Mononuclear cell (primary cell): ENCODE results near the gene BANK1. TPM values are rescaled to one million over a fixed set of nuclear protein-coding genes. Genes with fewer than 3 reads are reported as not detected.

Experiments used
- H3K27me3 ChIP-seq: 2 replicates; pipeline ENCODE4 v1.6.0; 2011; ENCODE audit warnings: low read length, control low read depth; ENCODE audit not compliant: insufficient read depth
- H3K4me1 ChIP-seq: 2 replicates; pipeline ENCODE4 v1.5.1; 2011; ENCODE audit warnings: mild to moderate bottlenecking, low read length, control low read depth; ENCODE audit not compliant: insufficient read depth
- H3K4me3 ChIP-seq: 2 replicates; pipeline ENCODE4 v1.5.1; 2011; ENCODE audit warnings: mild to moderate bottlenecking, low read length, moderate library complexity
- H3K9me3 ChIP-seq: 2 replicates; pipeline ENCODE4 v1.5.1; 2011; ENCODE audit warnings: low read depth, mild to moderate bottlenecking, control low read depth, low read length
- total RNA-seq: library from RNA; depleted of rRNA; stranded (reverse); fragments of >200 nt; gene quantifications from one replicate; pipeline ENCODE4 v1.2.3, GENCODE V29; 2012

BANK1 gene
- total RNA-seq, 1 donor: 31.7 TPM

DNA sequence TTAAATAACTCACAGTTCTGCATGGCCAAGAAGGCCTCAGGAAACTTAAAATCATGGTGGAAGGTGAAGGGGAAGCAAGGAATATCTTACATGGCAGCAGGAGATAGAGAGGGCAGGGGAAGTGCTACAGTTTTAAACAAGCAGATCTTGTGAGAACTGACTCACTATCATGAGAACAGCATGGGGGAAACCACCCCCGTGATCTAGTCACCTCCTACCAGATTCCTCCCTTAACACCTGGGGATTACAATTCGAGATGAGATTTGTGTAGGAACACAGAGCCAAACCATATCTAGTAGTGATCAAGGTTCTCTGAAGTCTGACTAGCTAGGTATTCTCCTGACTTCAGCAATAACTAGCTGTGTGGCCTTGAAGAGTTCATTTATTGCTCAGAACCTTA lies 56.0 kb downstream of the BANK1 start:
- H3K9me3 ChIP-seq: no peaks in the 10 kb centered on the region
- H3K4me1 ChIP-seq: no peaks in the 10 kb centered on the region
- no peaks in the 10 kb centered on the region for H3K27me3 ChIP-seq
- no peak overlapping the region for H3K4me3 ChIP-seq

DNA sequence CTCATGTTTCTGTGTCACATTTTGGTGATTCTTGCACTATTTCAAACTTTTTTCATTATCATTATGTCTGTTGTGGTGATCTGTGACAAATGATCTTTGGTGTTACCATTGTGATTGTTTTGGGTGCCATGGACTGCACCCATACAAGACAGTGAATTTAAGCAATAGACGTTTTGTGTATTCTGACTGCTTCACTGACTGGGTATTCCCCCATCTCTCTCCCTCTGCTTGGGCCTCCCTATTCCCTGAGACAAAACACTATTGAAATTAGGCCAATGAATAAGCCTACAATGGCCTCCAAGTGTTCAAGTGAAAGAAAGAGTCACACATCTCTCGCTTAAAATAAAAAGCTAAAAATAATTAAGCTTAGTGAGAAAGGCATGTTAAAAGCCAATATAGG lies 60.2 kb downstream of the BANK1 start:
- Histone ChIP-seq H3K9me3 (no peaks in the 10 kb centered on the region), H3K27me3 (no peaks in the 10 kb centered on the region), H3K4me3 (no peak overlapping the region), H3K4me1 (peaks cover 6% of the 10 kb centered on the region)

DNA sequence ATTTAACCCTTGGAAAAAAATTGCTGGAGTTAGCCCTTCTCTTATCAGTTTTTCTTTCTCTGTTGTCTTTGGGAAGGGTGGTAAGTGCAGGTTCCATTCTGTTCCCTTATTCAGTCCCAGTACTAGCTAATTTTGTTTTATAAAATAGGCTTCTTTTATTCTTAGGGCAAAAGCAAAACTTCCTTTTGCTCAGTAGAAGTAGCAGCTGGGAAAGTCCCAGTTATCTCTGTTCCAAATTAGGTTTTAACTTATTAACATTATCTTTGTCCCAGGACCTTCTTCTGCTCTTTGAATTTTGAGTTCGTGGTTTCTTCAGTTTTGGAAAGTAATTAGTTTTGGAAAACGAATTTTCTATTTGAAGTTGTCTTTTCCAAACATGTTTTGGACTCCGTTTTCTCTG lies 61.1 kb downstream of the BANK1 start:
- Histone ChIP-seq H3K9me3 (no peaks in the 10 kb centered on the region), H3K4me1 (peaks cover 6% of the 10 kb centered on the region), H3K27me3 (no peaks in the 10 kb centered on the region), H3K4me3 (no peak overlapping the region)

DNA sequence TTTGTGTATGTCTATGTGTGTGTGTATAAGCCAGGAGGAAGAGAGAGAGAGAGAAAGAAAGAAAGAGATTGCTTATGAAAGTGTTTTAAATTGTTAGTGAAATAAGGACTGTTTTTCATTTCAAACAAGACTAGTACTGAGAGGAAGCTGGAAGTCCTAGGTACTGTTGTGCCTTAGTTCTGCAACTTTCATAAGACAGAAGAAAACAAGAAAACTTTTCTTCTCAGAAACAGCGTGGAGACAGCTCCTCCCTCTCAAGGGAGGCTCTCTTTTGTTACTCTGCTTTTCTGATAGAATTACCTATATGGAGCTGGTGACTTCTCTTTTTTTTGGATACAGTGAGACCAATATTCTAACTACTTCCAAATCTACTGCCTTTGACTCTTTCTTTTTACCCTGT lies 62.5 kb downstream of the BANK1 start:
- Histone ChIP-seq H3K4me3 (no peak overlapping the region), H3K9me3 (no peaks in the 10 kb centered on the region), H3K27me3 (no peaks in the 10 kb centered on the region), H3K4me1 (peaks cover 6% of the 10 kb centered on the region)

DNA sequence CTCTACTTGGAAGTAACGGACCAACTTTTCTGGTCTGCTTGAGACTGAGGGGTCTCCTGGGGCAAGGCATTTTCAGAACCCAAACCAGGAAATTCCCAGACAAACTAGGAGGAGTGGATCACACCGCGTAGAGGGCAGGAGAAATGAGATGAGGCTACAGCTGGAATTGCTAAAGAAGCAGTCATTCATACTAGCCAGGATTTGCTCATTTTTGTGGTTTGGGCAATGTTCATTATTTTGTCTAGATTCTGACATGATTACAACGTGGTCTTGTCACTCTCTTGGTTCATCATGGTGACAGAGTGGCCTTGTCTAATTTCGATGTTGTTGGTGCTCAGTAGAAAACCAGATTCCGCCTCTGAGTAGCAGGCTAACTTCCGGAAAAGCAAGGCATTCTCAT lies 63.2 kb downstream of the BANK1 start:
- no peaks in the 10 kb centered on the region for H3K9me3 ChIP-seq
- no peak overlapping the region for H3K4me3 ChIP-seq
- H3K27me3 ChIP-seq: no peaks in the 10 kb centered on the region
- peaks cover 6% of the 10 kb centered on the region for H3K4me1 ChIP-seq

DNA sequence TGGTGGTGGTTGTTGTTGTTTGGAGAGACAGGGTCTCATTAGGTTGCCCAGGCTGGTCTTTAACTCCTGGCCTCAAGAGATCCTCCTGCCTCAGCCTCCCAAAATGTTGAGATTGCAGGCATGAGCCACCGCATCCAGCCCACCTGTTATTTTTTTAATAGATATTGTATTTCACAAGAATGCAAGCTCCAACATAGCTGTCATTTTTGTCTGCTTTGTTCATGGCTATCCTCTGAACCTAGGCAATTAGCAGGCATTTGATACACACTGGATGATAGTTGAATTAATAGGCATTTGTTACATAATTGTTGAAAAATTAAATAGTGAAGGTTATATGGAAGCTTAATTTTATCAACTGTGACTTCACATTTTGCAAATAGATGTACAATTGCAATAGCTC lies 64.7 kb downstream of the BANK1 start:
- Histone ChIP-seq H3K4me1 (peaks cover 6% of the 10 kb centered on the region), H3K9me3 (no peaks in the 10 kb centered on the region), H3K4me3 (no peak overlapping the region), H3K27me3 (no peaks in the 10 kb centered on the region)

DNA sequence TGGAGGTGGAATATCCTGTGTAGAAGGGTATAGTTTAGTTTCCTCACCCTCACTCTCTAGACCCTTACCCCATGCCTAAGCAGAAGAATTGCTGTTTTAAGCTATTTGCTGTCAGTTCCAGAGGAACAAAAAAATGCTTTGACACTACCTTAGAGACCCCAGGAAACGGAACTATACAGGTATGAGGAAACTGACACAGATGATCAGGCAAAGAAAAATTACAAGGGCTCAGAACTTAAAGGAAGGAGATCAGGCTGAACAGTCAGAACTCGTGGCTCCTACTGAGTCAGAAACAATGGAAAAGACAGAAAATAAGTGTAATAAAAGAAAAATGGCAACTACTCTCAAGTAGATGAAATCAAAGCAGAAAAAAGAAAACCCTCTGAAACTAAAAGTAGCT lies 65.6 kb downstream of the BANK1 start:
- no peaks in the 10 kb centered on the region for H3K9me3 ChIP-seq
- peaks cover 6% of the 10 kb centered on the region for H3K4me1 ChIP-seq
- no peaks in the 10 kb centered on the region for H3K27me3 ChIP-seq
- no peak overlapping the region for H3K4me3 ChIP-seq

DNA sequence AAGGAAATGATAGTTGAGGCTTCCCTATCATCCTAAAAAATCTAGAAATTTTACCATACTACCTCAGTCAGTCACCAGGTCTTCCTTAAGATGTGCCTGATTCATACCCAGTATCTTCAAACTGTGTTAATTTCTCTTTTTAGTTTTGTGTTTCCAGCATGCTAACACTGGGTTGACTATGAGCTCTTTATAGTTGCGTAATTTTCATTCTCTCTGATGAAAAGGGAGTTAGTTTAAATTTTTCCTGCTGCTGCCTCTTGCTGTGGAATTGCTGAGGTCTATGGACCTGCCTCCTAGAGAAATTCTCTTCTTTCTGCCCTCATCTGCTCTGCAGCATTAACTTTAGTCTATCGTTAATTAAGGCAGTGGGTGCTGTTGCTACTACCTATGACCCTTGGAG lies 66.6 kb downstream of the BANK1 start:
- H3K4me1 ChIP-seq: peaks cover 6% of the 10 kb centered on the region
- no peaks in the 10 kb centered on the region for H3K27me3 ChIP-seq
- no peaks in the 10 kb centered on the region for H3K9me3 ChIP-seq
- no peak overlapping the region for H3K4me3 ChIP-seq

DNA sequence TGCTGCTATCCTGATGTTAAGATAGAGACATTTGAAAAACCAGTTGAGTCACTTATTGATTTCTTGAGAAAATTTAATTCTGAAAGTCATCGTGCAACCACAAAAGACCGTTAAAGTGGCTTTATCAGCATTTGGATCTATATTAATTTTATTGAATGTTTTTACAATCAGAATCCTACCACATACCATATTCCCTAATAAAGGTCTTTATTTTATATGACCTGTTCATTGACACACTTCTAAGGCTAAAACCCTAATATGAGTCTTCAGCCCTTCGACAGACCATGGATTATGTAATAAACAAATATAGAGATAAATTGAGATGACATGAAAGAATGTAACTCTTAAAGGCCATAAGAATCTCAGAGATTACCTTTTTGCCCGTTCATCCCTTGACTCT lies 68.1 kb downstream of the BANK1 start:
- Histone ChIP-seq H3K4me1 (peaks cover 3% of the 10 kb centered on the region), H3K9me3 (no peaks in the 10 kb centered on the region), H3K4me3 (no peak overlapping the region), H3K27me3 (no peaks in the 10 kb centered on the region)

DNA sequence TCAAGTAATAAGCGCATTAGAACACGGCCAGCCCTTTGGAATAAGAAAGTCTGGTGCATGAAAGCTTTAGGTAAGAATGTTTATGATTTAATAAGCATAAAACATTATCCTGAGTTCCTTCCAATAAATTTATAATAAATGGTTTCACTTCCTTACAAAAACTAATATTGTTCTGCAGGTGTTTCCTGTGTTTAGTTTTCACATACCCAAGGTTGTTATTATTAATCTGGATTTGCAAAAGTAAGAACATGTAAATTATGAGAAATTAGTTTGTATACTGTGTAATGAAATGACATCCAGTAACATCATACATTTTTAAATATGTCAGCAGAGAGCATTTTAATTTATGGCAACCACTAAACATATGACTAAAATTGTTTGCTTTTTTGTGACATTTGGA lies 72.1 kb downstream of the BANK1 start:
- Histone ChIP-seq H3K27me3 (no peaks in the 10 kb centered on the region), H3K4me1 (no peaks in the 10 kb centered on the region), H3K4me3 (no peak overlapping the region), H3K9me3 (no peaks in the 10 kb centered on the region)

DNA sequence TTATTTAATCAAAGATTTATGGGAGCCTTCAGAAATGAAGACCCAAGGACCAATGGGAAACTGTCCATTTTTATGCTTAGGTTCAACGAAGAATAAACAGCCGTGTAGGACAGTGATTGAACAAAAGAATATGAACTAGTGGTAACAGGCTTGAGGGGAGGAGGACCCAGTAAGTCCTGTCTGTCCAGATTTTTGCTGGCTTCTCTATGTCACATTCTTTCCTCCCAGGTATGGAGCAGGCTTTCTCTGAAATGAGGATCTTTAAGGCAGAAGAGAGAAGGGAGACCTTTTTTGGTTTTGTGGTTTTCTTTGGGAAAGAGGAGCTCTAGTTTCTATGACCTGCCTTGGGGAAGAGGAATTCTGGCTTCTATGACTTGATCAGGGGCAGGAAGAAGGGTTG lies 74.1 kb downstream of the BANK1 start:
- no peak overlapping the region for H3K4me3 ChIP-seq
- H3K27me3 ChIP-seq: no peaks in the 10 kb centered on the region
- H3K9me3 ChIP-seq: no peaks in the 10 kb centered on the region
- no peaks in the 10 kb centered on the region for H3K4me1 ChIP-seq

DNA sequence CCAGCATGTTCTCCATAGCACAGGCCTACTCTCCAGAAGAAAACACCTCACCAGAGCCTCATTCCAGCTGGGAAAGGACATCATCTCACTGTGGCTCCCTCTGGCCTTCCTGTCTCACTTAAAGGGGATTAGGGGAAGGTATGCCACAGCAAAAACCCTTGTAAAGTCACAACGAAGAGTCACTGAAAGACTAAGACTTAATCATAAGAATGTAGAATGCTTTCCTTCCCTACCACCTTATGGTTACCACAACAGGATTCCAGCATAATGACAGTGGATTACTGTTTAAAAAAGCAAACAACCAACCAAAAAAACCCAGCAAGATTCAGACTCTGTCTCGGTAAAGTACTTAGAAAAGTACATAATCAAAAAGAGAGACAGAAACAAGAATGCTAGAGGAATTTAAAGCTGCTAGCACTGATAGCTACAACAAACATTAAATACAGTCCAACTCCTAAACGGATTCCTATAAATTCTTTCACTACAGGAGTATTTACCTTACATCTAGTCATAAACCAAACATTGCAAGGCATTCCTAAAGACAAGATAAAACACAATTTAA lies 75.1 kb downstream of the BANK1 start:
- H3K27me3 ChIP-seq: no peaks in the 10 kb centered on the region
- no peaks in the 10 kb centered on the region for H3K9me3 ChIP-seq

DNA sequence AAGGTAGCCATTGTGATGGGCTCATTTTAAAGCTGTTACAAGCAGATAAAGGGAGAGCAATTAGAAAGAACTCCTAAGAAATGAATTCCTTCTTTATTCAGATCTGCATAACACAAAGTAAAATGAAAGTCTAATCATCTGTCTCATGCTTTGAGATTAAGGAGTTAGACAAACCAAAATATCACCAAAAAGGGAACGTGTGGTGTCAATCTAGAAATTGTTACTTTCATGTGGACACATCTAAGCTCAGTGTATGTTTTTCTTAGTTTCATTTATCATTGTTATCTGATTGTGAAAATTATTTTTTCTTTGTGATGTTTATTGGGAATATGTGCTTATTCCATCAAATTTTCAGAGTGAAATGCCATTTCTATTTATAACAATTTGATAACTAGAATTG lies 80.3 kb downstream of the BANK1 start:
- no peaks in the 10 kb centered on the region for H3K4me1 ChIP-seq
- H3K4me3 ChIP-seq: no peak overlapping the region
- H3K9me3 ChIP-seq: no peaks in the 10 kb centered on the region
- H3K27me3 ChIP-seq: no peaks in the 10 kb centered on the region

More for the DNA sequence above, 75.1 kb downstream of the BANK1 start:
- no peaks in the 10 kb centered on the region for H3K4me1 ChIP-seq
- H3K4me3 ChIP-seq: no peak overlapping the region

DNA sequence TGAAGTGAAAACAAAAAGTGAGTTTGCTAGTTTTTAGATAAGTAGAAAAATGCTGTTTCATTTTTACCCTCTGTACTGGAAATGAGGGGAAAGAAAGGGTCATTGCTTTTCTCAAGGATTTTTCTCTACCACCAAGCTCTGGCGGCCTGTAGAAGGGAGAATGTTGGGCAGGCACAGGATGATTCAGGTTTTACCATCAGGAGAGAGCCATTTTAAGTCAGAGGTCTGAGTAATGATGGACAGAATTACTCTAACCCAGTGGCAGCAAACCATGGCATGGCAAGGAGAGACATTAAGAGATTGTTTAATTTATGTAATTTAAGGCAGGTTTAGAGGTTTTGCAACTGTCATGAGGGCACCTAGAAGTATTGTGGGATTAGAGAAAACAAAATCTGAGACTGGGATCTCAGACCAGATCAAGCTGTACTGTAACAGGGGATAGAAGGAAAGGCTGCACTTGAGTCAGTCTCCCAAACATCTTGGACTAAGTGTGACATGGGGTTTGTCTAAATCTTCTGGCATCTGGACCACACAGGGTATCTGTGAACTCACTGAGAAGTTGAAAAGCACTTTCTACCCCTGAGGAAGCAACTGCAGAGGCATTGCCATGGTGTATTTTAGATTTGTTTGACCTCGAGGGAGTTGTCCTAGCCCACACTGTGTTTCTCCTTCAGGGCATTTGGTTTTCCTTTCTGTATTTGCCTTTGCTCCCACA lies 81.6 kb downstream of the BANK1 start:
- no peaks in the 10 kb centered on the region for H3K9me3 ChIP-seq
- no peak overlapping the region for H3K4me3 ChIP-seq
- no peaks in the 10 kb centered on the region for H3K27me3 ChIP-seq
- no peaks in the 10 kb centered on the region for H3K4me1 ChIP-seq

DNA sequence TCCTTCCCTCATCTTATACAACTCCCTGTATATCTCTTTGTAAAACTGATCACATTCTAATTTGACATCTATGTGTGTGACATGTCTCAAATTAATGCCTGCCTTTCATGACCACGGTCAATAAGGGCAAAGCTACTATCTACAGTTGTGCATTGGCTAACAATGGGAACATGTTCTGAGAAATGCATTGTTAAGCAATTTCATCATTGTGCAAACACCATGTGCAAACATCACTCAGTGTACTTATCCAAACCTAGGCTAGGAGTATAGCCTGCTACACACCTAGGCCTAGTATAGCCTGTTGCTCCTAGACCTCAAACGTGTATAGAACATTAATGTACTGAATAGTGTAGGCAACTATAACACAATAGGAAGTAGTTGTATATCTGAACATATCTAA lies 95.0 kb downstream of the BANK1 start:
- Histone ChIP-seq H3K4me1 (no peaks in the 10 kb centered on the region), H3K27me3 (no peaks in the 10 kb centered on the region), H3K4me3 (no peak overlapping the region), H3K9me3 (no peaks in the 10 kb centered on the region)

DNA sequence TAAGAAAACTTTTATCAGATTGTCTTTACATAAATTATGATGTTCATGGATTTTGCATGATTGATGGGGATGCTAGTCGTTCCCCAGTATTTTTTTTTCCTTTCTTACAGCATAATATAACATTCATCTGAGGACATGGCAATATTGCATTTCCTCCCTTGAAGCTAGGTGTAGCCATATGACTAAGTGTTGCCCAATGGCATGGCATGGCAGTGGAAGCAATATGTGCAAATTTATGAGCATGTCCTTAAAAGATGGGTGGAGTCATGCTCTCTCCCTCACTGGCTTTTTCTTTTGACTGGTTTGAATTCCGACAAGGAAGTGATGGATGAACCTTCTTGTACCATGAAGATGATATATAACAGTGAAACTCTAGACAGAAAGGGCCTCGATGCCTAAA lies 96.3 kb downstream of the BANK1 start:
- Histone ChIP-seq H3K4me3 (no peak overlapping the region), H3K4me1 (no peaks in the 10 kb centered on the region), H3K9me3 (peaks cover 12% of the 10 kb centered on the region), H3K27me3 (no peaks in the 10 kb centered on the region)
